ENCODE measurements around the gene STRA6. TPM values are rescaled to one million over a fixed set of nuclear protein-coding genes. Genes with fewer than 3 reads are reported as not detected.

Gene STRA6
- total RNA-seq, 1 experiment from 2014 or later: 2.1 TPM

- Histone ChIP-seq H3K4me3 (ENCODE audit: low read depth, low read length) (no peak overlapping the region), H3K36me3 (ENCODE audit: control insufficient read depth, insufficient read depth, low read length) (no peaks in the 10 kb centered on the region), H3K27me3 (replicated peaks; ENCODE audit: control insufficient read depth, insufficient read depth, low read length) (no peaks in the 10 kb centered on the region), H3K4me1 (peaks cover 12% of the 10 kb centered on the region; the same call in 1 of the 2 replicates), H3K9me3 (no peaks in the 10 kb centered on the region)
- Mint-ChIP-seq H3K36me3 (ENCODE audit: insufficient read depth, unreplicated experiment) (peaks cover 6% of the 10 kb centered on the region), H3K9me3 (ENCODE audit: unreplicated experiment) (no peaks in the 10 kb centered on the region), H3K4me3 (ENCODE audit: unreplicated experiment) (no peak overlapping the region), H3K27me3 (ENCODE audit: insufficient read depth, unreplicated experiment) (no peaks in the 10 kb centered on the region), H3K27ac (ENCODE audit: unreplicated experiment) (no peak overlapping the region), H3K4me1 (ENCODE audit: low read depth, unreplicated experiment) (peaks cover 14% of the 10 kb centered on the region)
- TF ChIP-seq CTCF (IDR thresholded peaks at IDR 0.05; ENCODE audit: insufficient read depth in 1 of 2, low read depth in 1 of 2, low read length in 1 of 2, severe bottlenecking in 1 of 2, unreplicated experiment in 1 of 2): no peak
- intact Hi-C loops (cut with micrococcal nuclease; ENCODE audit: unreplicated experiment): no loop called here
- CTCF ChIA-PET: no interaction called here
- no TSS peak for BruUV-seq (replicated peaks)
- POLR2A ChIA-PET: no interaction called here
- no peak for DNase-seq
Observed at GRCh38 chr15:74205582-74205947, 3.0 kb upstream of the STRA6 start.

- no peaks in the 10 kb centered on the region for H3K27me3 ChIP-seq (replicated peaks; ENCODE audit: control insufficient read depth, insufficient read depth, low read length)
- DNase-seq: no peak
- peaks cover 6% of the 10 kb centered on the region for H3K36me3 Mint-ChIP-seq (ENCODE audit: insufficient read depth, unreplicated experiment)
- no peak overlapping the region for H3K4me3 Mint-ChIP-seq (ENCODE audit: unreplicated experiment)
- ChIA-PET POLR2A (no interaction called here), CTCF (no interaction called here)
- no peak overlapping the region for H3K4me3 ChIP-seq (ENCODE audit: low read depth, low read length)
- peaks cover 12% of the 10 kb centered on the region; the same call in 1 of the 2 replicates for H3K4me1 ChIP-seq
- no peaks in the 10 kb centered on the region for H3K27me3 Mint-ChIP-seq (ENCODE audit: insufficient read depth, unreplicated experiment)
- no peak for TF ChIP-seq CTCF (IDR thresholded peaks at IDR 0.05; ENCODE audit: insufficient read depth in 1 of 2, low read depth in 1 of 2, low read length in 1 of 2, severe bottlenecking in 1 of 2, unreplicated experiment in 1 of 2)
- H3K9me3 ChIP-seq: no peaks in the 10 kb centered on the region
- no TSS peak for BruUV-seq (replicated peaks)
- H3K4me1 Mint-ChIP-seq (ENCODE audit: low read depth, unreplicated experiment): peaks cover 14% of the 10 kb centered on the region
- intact Hi-C loops (cut with micrococcal nuclease; ENCODE audit: unreplicated experiment): no loop called here
- H3K27ac Mint-ChIP-seq (ENCODE audit: unreplicated experiment): no peak overlapping the region
- no peaks in the 10 kb centered on the region for H3K36me3 ChIP-seq (ENCODE audit: control insufficient read depth, insufficient read depth, low read length)
- H3K9me3 Mint-ChIP-seq (ENCODE audit: unreplicated experiment): no peaks in the 10 kb centered on the region
Observed at GRCh38 chr15:74203914-74204431, 1.4 kb upstream of the STRA6 start.

GRCh38 chr15:74201710-74202420 lies 722 bp downstream of the STRA6 start:
- Mint-ChIP-seq H3K4me3 (ENCODE audit: unreplicated experiment) (peak overlapping the region; percentile 18), H3K27me3 (ENCODE audit: insufficient read depth, unreplicated experiment) (no peaks in the 10 kb centered on the region), H3K9me3 (ENCODE audit: unreplicated experiment) (no peaks in the 10 kb centered on the region), H3K4me1 (ENCODE audit: low read depth, unreplicated experiment) (peaks cover 7% of the 10 kb centered on the region), H3K36me3 (ENCODE audit: insufficient read depth, unreplicated experiment) (no peaks in the 10 kb centered on the region), H3K27ac (ENCODE audit: unreplicated experiment) (peak overlapping the region; percentile 20)
- no peak for TF ChIP-seq CTCF (IDR thresholded peaks at IDR 0.05; ENCODE audit: insufficient read depth in 1 of 2, low read depth in 1 of 2, low read length in 1 of 2, severe bottlenecking in 1 of 2, unreplicated experiment in 1 of 2)
- Histone ChIP-seq H3K4me1 (peaks cover 12% of the 10 kb centered on the region; the same call in 1 of the 2 replicates), H3K36me3 (ENCODE audit: control insufficient read depth, insufficient read depth, low read length) (no peaks in the 10 kb centered on the region), H3K9me3 (no peaks in the 10 kb centered on the region), H3K27me3 (replicated peaks; ENCODE audit: control insufficient read depth, insufficient read depth, low read length) (no peaks in the 10 kb centered on the region), H3K4me3 (ENCODE audit: low read depth, low read length) (no peak overlapping the region)
- ChIA-PET POLR2A (no interaction called here), CTCF (no interaction called here)
- intact Hi-C loops (cut with micrococcal nuclease; ENCODE audit: unreplicated experiment): no loop called here
- DNase-seq: no peak
- no TSS peak for BruUV-seq (replicated peaks)
